CD4-positive, alpha-beta T cell treated with Interleukin-15 for 1 hour (primary cell): ENCODE data around the gene AGRN.
A peak's percentile ranks its signal among the peaks of the same experiment; 100 is the strongest.
"Not testable (repeated sequence)": the region's sequence is repeated elsewhere in the genome, so short reads cannot be mapped to it uniquely, and the experiment has no call there.

Experiments
- DNase-seq: peaks from one replicate; pipeline ENCODE4 v3.0.0-alpha.2; 2020

Gene AGRN

GRCh38 chr1:1098681-1099421 is 78.9 kb downstream of the AGRN start:
- DNase-seq, result peak; percentile 16

DNA sequence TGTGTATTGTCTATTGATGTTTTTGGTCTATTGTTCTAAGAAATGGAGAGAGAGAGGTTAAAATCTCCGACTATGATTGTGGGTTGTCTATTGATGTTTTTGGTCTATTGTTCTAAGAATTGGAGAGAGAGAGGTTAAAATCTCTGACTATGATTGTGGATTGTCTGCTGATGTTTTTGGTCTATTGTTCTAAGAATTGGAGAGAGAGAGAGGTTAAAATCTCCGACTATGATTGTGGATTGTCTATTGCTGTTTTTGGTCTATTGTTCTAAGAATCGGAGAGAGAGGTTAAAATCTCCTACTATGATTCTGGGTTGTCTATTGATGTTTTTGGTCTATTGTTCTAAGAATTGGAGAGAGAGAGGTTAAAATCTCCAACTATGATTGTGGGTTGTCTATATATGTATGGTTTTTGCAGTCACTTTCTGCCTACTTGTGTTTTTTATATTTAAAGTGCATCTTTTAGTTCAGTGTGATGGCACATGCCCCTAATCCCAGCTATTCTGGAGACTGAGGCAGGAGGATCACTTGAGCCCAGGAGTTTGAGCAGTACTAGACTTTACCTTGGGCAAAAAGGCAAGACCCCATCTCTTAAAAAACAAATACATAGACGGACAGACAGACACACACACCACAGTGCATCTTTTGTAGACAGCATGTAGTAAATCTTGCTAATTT is 79.7 kb downstream of the AGRN start:
- DNase-seq, result no peak

GRCh38 chr1:1100296-1100695 is 80.4 kb downstream of the AGRN start:
- DNase-seq, result no peak

DNA sequence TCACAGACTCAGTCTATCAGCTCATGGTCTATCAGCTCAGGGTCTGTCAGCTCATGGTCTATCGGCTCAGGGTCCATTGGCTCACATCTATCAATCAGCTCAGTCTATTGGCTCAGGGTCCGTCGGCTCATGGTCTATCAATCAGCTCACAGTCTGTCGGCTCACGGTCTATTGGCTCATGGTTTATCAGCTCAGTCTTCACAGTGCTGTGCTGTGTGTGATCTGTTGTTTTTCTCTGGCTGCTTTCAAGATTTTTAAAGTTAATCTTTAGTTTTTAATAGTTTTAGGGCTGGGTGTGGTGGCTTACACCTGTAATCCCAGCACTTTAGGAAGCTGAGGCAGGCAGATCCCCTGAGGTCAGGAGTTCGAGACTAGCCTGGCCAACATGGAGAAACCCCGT is 81.6 kb downstream of the AGRN start:
- no peak for DNase-seq

GRCh38 chr1:1104152-1104551 is 84.2 kb downstream of the AGRN start:
- DNase-seq, result not testable (repeated sequence)
